Bronchial epithelial cell (primary cell): ENCODE results near the gene CCNK. TPM values are rescaled to one million over a fixed set of nuclear protein-coding genes. Genes with fewer than 3 reads are reported as not detected.

Experiments used
- DNase-seq: peaks from one replicate; pipeline ENCODE4 v3.0.0-alpha.2; 2010; ENCODE audit warnings: low read depth
- FAIRE-seq: peaks from 2 replicates; lab custom pipeline; 2011; peaks lifted over from hg19 to GRCh38; lab: Jason Lieb, UNC
- H3K27me3 ChIP-seq: 2 replicates; pipeline ENCODE4 v1.5.1; 2011; ENCODE audit warnings: low read length; ENCODE audit not compliant: control insufficient read depth, insufficient read depth
- H3K36me3 ChIP-seq: 2 replicates; pipeline ENCODE4 v1.5.1; 2011; ENCODE audit warnings: low read length; ENCODE audit not compliant: control insufficient read depth, insufficient read depth
- H3K4me3 ChIP-seq: 2 replicates; pipeline ENCODE4 v1.5.1; 2011; ENCODE audit warnings: mild to moderate bottlenecking, low read depth, low read length, control low read depth
- total RNA-seq: library from RNA; depleted of rRNA; stranded (reverse); fragments of >200 nt; gene quantifications from 2 replicates; pipeline ENCODE4 v1.2.1, GENCODE V29; 2014
- TF ChIP-seq, protein P1 (sequence below): IDR thresholded peaks from 2 replicates; pipeline ENCODE4 v1.5.1; 2011; ENCODE audit warnings: mild to moderate bottlenecking, moderate library complexity, low read length, control low read depth, inconsistent platforms; ENCODE audit not compliant: insufficient read depth, severe bottlenecking

The CCNK gene
- total RNA-seq, 1 donor from 2014 or later = 18.4 TPM

DNA sequence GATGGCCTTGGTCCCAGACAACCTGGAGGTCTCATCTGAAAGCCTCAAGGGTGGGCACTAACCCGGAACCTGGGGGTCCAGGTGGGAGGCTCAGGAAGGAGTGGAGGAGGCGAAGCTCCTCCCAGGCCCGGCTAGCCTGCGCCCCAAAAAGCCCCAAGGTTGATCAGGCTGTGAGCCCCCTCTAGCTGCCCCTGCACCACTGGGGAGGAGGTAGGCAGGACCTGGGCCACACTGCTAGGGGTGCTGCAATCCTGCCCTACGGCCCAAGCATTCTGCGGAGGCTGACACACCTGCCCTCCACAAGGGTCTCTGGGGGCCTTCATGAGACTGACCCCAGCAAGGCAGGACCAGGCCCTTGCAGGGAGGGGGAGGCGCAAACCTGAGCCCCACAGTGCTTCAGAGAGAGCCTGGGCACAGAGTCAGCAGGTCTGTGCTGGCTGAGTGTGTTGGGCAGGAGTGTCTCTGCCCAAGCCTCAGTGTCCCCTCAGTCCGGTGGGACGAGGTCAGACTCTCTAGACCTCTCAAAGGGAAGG lies 70.9 kb downstream of the CCNK start:
- Histone ChIP-seq H3K36me3 (no peaks in the 10 kb centered on the region), H3K4me3 (no peak overlapping the region), H3K27me3 (no peaks in the 10 kb centered on the region)
- FAIRE-seq (no peak), DNase-seq (no peak)
- TF ChIP-seq, protein P1, sequence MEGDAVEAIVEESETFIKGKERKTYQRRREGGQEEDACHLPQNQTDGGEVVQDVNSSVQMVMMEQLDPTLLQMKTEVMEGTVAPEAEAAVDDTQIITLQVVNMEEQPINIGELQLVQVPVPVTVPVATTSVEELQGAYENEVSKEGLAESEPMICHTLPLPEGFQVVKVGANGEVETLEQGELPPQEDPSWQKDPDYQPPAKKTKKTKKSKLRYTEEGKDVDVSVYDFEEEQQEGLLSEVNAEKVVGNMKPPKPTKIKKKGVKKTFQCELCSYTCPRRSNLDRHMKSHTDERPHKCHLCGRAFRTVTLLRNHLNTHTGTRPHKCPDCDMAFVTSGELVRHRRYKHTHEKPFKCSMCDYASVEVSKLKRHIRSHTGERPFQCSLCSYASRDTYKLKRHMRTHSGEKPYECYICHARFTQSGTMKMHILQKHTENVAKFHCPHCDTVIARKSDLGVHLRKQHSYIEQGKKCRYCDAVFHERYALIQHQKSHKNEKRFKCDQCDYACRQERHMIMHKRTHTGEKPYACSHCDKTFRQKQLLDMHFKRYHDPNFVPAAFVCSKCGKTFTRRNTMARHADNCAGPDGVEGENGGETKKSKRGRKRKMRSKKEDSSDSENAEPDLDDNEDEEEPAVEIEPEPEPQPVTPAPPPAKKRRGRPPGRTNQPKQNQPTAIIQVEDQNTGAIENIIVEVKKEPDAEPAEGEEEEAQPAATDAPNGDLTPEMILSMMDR = no peak

DNA sequence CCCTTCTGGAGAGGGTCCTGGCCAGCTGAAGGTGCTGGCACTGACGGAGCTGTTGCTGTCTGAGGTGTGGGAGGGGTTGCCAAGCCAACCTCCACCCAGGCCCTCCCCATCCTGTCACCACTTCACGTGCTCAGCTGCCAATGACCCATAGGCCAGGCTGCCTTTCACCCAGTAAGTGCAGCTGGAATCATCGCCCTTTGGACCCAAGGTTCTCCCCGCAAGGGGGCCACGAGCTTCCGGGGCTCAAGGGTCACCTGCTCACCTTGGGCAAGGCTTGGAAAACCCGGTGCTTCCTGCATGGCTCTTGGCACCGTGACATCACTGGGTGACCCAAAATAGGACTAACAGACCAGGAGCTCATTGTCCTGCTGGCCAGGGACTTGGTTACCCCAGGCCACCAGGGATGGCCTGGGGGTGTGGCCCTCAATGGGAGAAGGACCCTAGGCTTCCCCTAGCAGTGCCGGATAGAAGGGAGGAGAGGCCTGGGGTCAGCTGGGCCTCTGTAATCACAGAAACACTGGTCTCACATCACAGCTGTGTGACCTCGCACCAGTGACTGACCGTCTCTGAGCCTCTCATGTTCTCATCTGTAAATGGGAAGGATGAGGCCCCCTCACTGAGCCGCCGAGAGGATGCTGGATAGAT lies 71.5 kb downstream of the CCNK start:
- TF ChIP-seq, protein P1 = no peak
- peak; percentile 88 for FAIRE-seq
- no peaks in the 10 kb centered on the region for H3K36me3 ChIP-seq

DNA sequence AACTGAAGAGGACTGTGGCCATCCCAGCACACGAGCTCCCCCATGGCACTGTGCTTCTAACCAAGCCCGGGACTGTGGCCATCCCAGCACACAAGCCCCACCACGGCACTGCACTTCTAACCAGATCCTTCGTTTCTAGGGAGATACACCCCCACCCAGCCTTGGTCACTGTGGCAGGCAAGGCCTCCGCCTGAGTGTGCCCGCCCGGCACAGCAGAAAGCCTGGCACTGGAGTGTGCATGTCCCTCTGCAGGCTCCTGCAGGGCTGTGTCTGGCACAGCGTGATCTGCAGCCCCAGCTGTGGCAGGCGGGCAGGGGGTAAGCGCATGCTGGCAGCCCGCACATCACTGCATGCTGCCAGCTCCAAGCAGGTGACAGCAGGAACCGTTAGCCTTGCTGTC lies 73.0 kb downstream of the CCNK start:
- FAIRE-seq (no peak), DNase-seq (no peak)
- TF ChIP-seq, protein P1 = no peak
- Histone ChIP-seq H3K4me3 (no peak overlapping the region), H3K27me3 (no peaks in the 10 kb centered on the region), H3K36me3 (no peaks in the 10 kb centered on the region)

More for the DNA sequence above, 71.5 kb downstream of the CCNK start:
- H3K4me3 ChIP-seq = no peak overlapping the region
- H3K27me3 ChIP-seq = no peaks in the 10 kb centered on the region
- no peak for DNase-seq

DNA sequence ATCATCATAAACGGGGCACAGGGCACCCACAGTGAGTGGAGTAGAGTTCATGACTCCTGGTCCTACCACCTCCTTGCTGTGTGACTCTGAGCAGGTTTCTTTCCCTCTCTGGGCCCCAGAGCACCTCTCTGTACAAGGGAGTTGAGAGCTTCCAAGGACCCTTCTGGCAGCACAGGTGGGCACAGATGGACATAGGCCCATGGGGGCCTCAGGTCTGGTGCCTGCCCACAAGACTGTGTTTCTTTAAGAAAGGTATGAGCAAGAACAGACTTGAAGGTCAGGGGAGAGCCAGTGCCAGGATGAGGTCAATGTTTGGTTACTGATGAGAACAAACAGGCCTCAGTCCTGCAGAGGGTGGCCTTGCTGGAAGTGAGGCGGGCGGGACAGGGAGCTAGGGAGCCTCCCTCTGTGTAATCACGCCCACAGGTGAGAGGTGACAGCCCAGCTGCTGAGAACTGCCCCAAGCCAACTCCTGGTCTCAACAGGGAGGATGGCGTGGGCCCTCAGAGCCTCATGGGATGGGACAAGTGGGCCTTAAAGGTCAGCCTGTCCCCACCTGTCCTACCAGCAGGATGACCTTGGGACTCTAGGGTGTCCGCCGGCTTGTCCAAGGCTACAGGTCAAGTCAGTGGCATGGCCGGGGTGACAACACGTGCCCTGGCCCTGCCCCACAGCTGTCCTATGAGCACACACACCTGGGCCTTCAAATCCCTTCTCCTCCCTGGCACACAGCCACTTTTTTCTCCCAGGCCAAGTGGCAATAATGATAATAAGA lies 73.7 kb downstream of the CCNK start:
- Histone ChIP-seq H3K4me3 (no peak overlapping the region), H3K27me3 (no peaks in the 10 kb centered on the region), H3K36me3 (no peaks in the 10 kb centered on the region)
- TF ChIP-seq, protein P1 = no peak
- peak; percentile 44 for DNase-seq
- no peak for FAIRE-seq

DNA sequence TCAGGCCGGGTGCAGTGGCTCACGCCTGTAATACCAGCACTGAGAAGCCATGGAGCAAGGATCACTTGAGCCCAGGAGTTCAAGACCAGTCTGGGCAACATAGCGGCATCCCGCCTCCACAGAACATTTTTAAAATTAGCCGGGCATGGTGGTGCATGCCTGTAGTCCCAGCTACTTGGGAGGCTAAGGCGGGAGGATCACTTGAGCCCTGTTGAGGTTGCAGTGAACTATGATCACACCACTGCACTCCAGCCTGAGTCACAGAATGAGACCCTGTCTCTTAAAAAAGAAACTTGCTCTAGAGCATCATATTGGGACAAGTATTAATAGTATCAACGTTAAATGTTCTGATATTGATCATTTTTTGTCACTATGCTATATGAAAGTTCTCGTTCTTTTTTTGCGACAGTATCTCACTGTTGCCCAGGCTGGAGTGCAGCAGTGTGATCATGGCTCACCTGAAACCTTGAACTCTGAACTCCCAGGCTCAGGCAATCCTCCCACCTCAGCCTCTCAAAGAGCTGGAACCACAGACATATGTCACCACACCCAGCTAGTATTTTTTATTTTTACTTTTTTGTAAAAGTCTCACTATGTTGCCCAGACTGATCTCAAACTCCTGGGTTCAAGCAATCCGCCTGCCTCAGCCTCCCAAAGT lies 75.1 kb downstream of the CCNK start:
- DNase-seq (no peak), FAIRE-seq (no peak)
- Histone ChIP-seq H3K27me3 (no peaks in the 10 kb centered on the region), H3K4me3 (no peak overlapping the region), H3K36me3 (no peaks in the 10 kb centered on the region)
- TF ChIP-seq, protein P1 = no peak
